Activated T-cell treated with anti-CD3 and anti-CD28 coated beads, Interleukin-2, amount 50 U/mL, for 72 hours (primary cell): ENCODE data around the gene CCDC154. TPM values are rescaled to one million over a fixed set of nuclear protein-coding genes. Genes with fewer than 3 reads are reported as not detected.

ENCODE experiments used
- ATAC-seq, 2 donors: fragments of 150-1000 bp; cut with Tn5 transposase; replicated peaks in 1 of 2; 2 replicates each; pipeline ENCODE4 v1.10.0; 2021; ENCODE audit warnings: moderate library complexity in 2 of 2, mild to moderate bottlenecking in 1 of 2
- DNase-seq, 2 donors: peaks; one replicate each; pipeline ENCODE4 v3.0.0; 2021 to 2022; ENCODE audit warnings: mixed read lengths in 1 of 2
- H3K27ac Mint-ChIP-seq: one replicate; pipeline ENCODE4 v1.8.0; 2022; ENCODE audit warnings: mild to moderate bottlenecking, moderate library complexity, mixed read lengths
- H3K27me3 Mint-ChIP-seq: one replicate; pipeline ENCODE4 v1.8.0; 2022; ENCODE audit warnings: low read depth, mixed read lengths
- H3K36me3 Mint-ChIP-seq, 2 donors: one replicate each; pipeline ENCODE4 v1.8.0; 2022; ENCODE audit warnings: mixed read lengths in 2 of 2, mild to moderate bottlenecking in 1 of 2; ENCODE audit not compliant: insufficient read depth in 2 of 2
- H3K4me1 Mint-ChIP-seq: one replicate; pipeline ENCODE4 v1.8.0; 2022; ENCODE audit warnings: low read depth, mixed read lengths
- H3K4me3 Mint-ChIP-seq, 2 donors: one replicate each; pipeline ENCODE4 v1.8.0; 2022; ENCODE audit warnings: mild to moderate bottlenecking in 2 of 2, mixed read lengths in 2 of 2, moderate library complexity in 2 of 2
- H3K9me3 Mint-ChIP-seq, 2 donors: one replicate each; pipeline ENCODE4 v1.8.0; 2022; ENCODE audit warnings: mixed read lengths in 2 of 2
- total RNA-seq, 2 donors: library from RNA; stranded (reverse); gene quantifications; one replicate each; pipeline ENCODE4 v1.2.3, GENCODE V29; 2022

CCDC154 gene
- total RNA-seq, 2 donors from 2014 or later = 2.7 to 3.4 TPM

GRCh38 chr16:1456951-1457350, 12.6 kb upstream of the CCDC154 start:
- Mint-ChIP-seq H3K27me3 (no peaks in the 10 kb centered on the region), H3K27ac (no peak overlapping the region), H3K9me3 (no peaks in the 10 kb centered on the region), H3K4me3 (no peak overlapping the region), H3K36me3 (no peaks in the 10 kb centered on the region), H3K4me1 (peaks cover 7% of the 10 kb centered on the region)
- ATAC-seq (no peak), DNase-seq (no peak)

GRCh38 chr16:1455190-1456171, 11.1 kb upstream of the CCDC154 start:
- no peak overlapping the region for H3K4me3 Mint-ChIP-seq
- DNase-seq (no peak), ATAC-seq (no peak)
- H3K36me3 Mint-ChIP-seq = no peaks in the 10 kb centered on the region
- H3K27me3 Mint-ChIP-seq = no peaks in the 10 kb centered on the region
- no peaks in the 10 kb centered on the region for H3K9me3 Mint-ChIP-seq
- no peak overlapping the region for H3K27ac Mint-ChIP-seq
- peaks cover 7% of the 10 kb centered on the region for H3K4me1 Mint-ChIP-seq

GRCh38 chr16:1454561-1454960, 10.2 kb upstream of the CCDC154 start:
- no peaks in the 10 kb centered on the region for H3K27me3 Mint-ChIP-seq
- H3K4me1 Mint-ChIP-seq = peaks cover 7% of the 10 kb centered on the region
- H3K36me3 Mint-ChIP-seq = no peaks in the 10 kb centered on the region
- DNase-seq = no peak
- H3K9me3 Mint-ChIP-seq = no peaks in the 10 kb centered on the region
- H3K27ac Mint-ChIP-seq = no peak overlapping the region
- H3K4me3 Mint-ChIP-seq = no peak overlapping the region
- no peak for ATAC-seq

GRCh38 chr16:1453316-1453715, 9.0 kb upstream of the CCDC154 start:
- no peak overlapping the region for H3K4me3 Mint-ChIP-seq
- no peak overlapping the region for H3K27ac Mint-ChIP-seq
- no peak for DNase-seq
- no peaks in the 10 kb centered on the region for H3K36me3 Mint-ChIP-seq
- no peaks in the 10 kb centered on the region for H3K27me3 Mint-ChIP-seq
- ATAC-seq = no peak
- no peaks in the 10 kb centered on the region for H3K4me1 Mint-ChIP-seq
- H3K9me3 Mint-ChIP-seq = no peaks in the 10 kb centered on the region

- H3K27ac Mint-ChIP-seq = no peak overlapping the region
- no peaks in the 10 kb centered on the region for H3K36me3 Mint-ChIP-seq
- no peaks in the 10 kb centered on the region for H3K9me3 Mint-ChIP-seq
- no peak overlapping the region for H3K4me3 Mint-ChIP-seq
- H3K27me3 Mint-ChIP-seq = no peaks in the 10 kb centered on the region
- ATAC-seq = no peak
- DNase-seq = no peak
- H3K4me1 Mint-ChIP-seq = no peaks in the 10 kb centered on the region
Measured at GRCh38 chr16:1452530-1452929, 8.2 kb upstream of the CCDC154 start.

- ATAC-seq = peak in 1 of 2 donors; percentile 19
Measured at GRCh38 chr16:1451702-1452392, 7.5 kb upstream of the CCDC154 start.

GRCh38 chr16:1450841-1451240, 6.5 kb upstream of the CCDC154 start:
- ATAC-seq (no peak), DNase-seq (no peak)
- no peak overlapping the region for H3K27ac Mint-ChIP-seq

More at GRCh38 chr16:1451702-1452392, 7.5 kb upstream of the CCDC154 start:
- Mint-ChIP-seq H3K4me3 (no peak overlapping the region), H3K36me3 (no peaks in the 10 kb centered on the region), H3K27me3 (no peaks in the 10 kb centered on the region), H3K9me3 (no peaks in the 10 kb centered on the region), H3K4me1 (no peaks in the 10 kb centered on the region), H3K27ac (no peak overlapping the region)
- no peak for DNase-seq

GRCh38 chr16:1450218-1450617, 5.9 kb upstream of the CCDC154 start:
- Mint-ChIP-seq H3K27me3 (no peaks in the 10 kb centered on the region), H3K4me1 (no peaks in the 10 kb centered on the region), H3K36me3 (no peaks in the 10 kb centered on the region), H3K27ac (no peak overlapping the region), H3K4me3 (no peak overlapping the region), H3K9me3 (no peaks in the 10 kb centered on the region)
- no peak for DNase-seq
- ATAC-seq = no peak

More at GRCh38 chr16:1450841-1451240, 6.5 kb upstream of the CCDC154 start:
- Mint-ChIP-seq H3K27me3 (no peaks in the 10 kb centered on the region), H3K4me3 (no peak overlapping the region), H3K36me3 (no peaks in the 10 kb centered on the region), H3K4me1 (no peaks in the 10 kb centered on the region), H3K9me3 (no peaks in the 10 kb centered on the region)

GRCh38 chr16:1449201-1449788, 4.9 kb upstream of the CCDC154 start:
- Mint-ChIP-seq H3K4me3 (no peak overlapping the region), H3K36me3 (no peaks in the 10 kb centered on the region), H3K27me3 (no peaks in the 10 kb centered on the region), H3K4me1 (no peaks in the 10 kb centered on the region), H3K27ac (no peak overlapping the region), H3K9me3 (no peaks in the 10 kb centered on the region)
- no peak for ATAC-seq
- DNase-seq = no peak

GRCh38 chr16:1448536-1449116, 4.3 kb upstream of the CCDC154 start:
- Mint-ChIP-seq H3K4me1 (no peaks in the 10 kb centered on the region), H3K36me3 (no peaks in the 10 kb centered on the region), H3K27me3 (no peaks in the 10 kb centered on the region), H3K4me3 (no peak overlapping the region), H3K9me3 (no peaks in the 10 kb centered on the region), H3K27ac (no peak overlapping the region)
- no peak for ATAC-seq
- no peak for DNase-seq

- Mint-ChIP-seq H3K4me1 (no peaks in the 10 kb centered on the region), H3K27ac (no peak overlapping the region), H3K36me3 (no peaks in the 10 kb centered on the region), H3K27me3 (no peaks in the 10 kb centered on the region), H3K9me3 (no peaks in the 10 kb centered on the region), H3K4me3 (no peak overlapping the region)
- DNase-seq = no peak
- no peak for ATAC-seq
Measured at GRCh38 chr16:1447965-1448364, 3.6 kb upstream of the CCDC154 start.

- no peaks in the 10 kb centered on the region for H3K9me3 Mint-ChIP-seq
- H3K4me3 Mint-ChIP-seq = no peak overlapping the region
- DNase-seq (no peak), ATAC-seq (no peak)
- no peaks in the 10 kb centered on the region for H3K4me1 Mint-ChIP-seq
- no peak overlapping the region for H3K27ac Mint-ChIP-seq
- H3K36me3 Mint-ChIP-seq = no peaks in the 10 kb centered on the region
- H3K27me3 Mint-ChIP-seq = no peaks in the 10 kb centered on the region
Measured at GRCh38 chr16:1446296-1447080, 2.1 kb upstream of the CCDC154 start.
